Gastrocnemius medialis (tissue), 4 donors: ENCODE data around the gene CCM2. TPM values are rescaled to one million over a fixed set of nuclear protein-coding genes. Genes with fewer than 3 reads are reported as not detected.

Source experiments
- ATAC-seq, 2 donors: fragments of 150-250 bp; one replicate each; pipeline ENCODE4 v1.9.1; 2016
- DNase-seq, 2 donors: peaks; one replicate each; pipeline ENCODE4 v3.0.0-alpha.2; 2019
- H3K27ac ChIP-seq, 4 donors: fragments of 200-600 bp; sonication (generic); 1 replicate in 1 of 4; 2 replicates in 3 of 4; pipeline ENCODE4 v1.5.1; 2016 to 2018; ENCODE audit warnings: mild to moderate bottlenecking in 2 of 4, moderate library complexity in 1 of 4
- H3K27me3 ChIP-seq, 3 donors: fragments of 200-600 bp; sonication (generic) in 2 of 3; 1 replicate in 1 of 3; 2 replicates in 2 of 3; pipeline versions ENCODE4 v1.5.1 to v1.6.0; 2016 to 2019; ENCODE audit warnings: mild to moderate bottlenecking in 1 of 3, moderate library complexity in 1 of 3
- H3K36me3 ChIP-seq, 2 donors: fragments of 200-600 bp; sonication (generic) in 1 of 2; one replicate each; pipeline ENCODE4 v1.5.1; 2017 to 2018
- H3K4me1 ChIP-seq, 2 donors: fragments of 200-600 bp; sonication (generic) in 1 of 2; one replicate each; pipeline ENCODE4 v1.5.1; 2016 to 2017; ENCODE audit warnings: mild to moderate bottlenecking in 2 of 2
- H3K4me3 ChIP-seq, 4 donors: fragments of 200-600 bp; sonication (generic) in 3 of 4; 1 replicate in 1 of 4; 2 replicates in 3 of 4; pipeline ENCODE4 v1.5.1; 2016 to 2019; ENCODE audit warnings: mild to moderate bottlenecking in 2 of 4
- H3K9me3 ChIP-seq, 3 donors: fragments of 200-600 bp; sonication (generic) in 2 of 3; 1 replicate in 1 of 3; 2 replicates in 2 of 3; pipeline ENCODE4 v1.5.1; 2016 to 2019
- POLR2A ChIP-seq, 2 donors: fragments of 450-650 bp; IDR thresholded peaks; one replicate each; pipeline ENCODE4 v1.6.1; 2017; ENCODE audit warnings: antibody characterized with exemption in 2 of 2, mild to moderate bottlenecking in 2 of 2, moderate library complexity in 2 of 2
- in situ Hi-C, 4 donors: fragments of 200-750 bp; cut with MboI; loops; one replicate each; pipeline versions ENCODE4 v1.15.0 to v1.8.0; 2017; ENCODE audit warnings: low sequenced_read_pairs in 4 of 4
- intact Hi-C: fragments of 100-400 bp; cut with DNase I; formaldehyde crosslinking; loops from one replicate; pipeline ENCODE4 v1.15.1; 2023; ENCODE audit warnings: low total_unique reads
- total RNA-seq, 4 donors: library from RNA; depleted of rRNA; stranded (reverse); fragments of >200 nt; gene quantifications; one replicate each; pipeline versions ENCODE4 v1.1.0 to v1.2.3, GENCODE V29; 2016
- TF ChIP-seq, protein P1 (sequence below), 5 experiments: fragments of 450-650 bp in 3 of 5; fragments of 200-600 bp in 2 of 5; sonication (generic) in 2 of 5; IDR thresholded peaks in 4 of 5; conservative IDR thresholded peaks in 1 of 5; 1 replicate in 4 of 5; 2 replicates in 1 of 5; pipeline ENCODE4 v1.5.1; 2016 to 2019; ENCODE audit warnings: antibody characterized with exemption in 5 of 5, mild to moderate bottlenecking in 3 of 5, moderate library complexity in 3 of 5

The CCM2 gene
- total RNA-seq, 4 donors from 2014 or later, result 37.7 to 61.8 (median 47.4) TPM

DNA sequence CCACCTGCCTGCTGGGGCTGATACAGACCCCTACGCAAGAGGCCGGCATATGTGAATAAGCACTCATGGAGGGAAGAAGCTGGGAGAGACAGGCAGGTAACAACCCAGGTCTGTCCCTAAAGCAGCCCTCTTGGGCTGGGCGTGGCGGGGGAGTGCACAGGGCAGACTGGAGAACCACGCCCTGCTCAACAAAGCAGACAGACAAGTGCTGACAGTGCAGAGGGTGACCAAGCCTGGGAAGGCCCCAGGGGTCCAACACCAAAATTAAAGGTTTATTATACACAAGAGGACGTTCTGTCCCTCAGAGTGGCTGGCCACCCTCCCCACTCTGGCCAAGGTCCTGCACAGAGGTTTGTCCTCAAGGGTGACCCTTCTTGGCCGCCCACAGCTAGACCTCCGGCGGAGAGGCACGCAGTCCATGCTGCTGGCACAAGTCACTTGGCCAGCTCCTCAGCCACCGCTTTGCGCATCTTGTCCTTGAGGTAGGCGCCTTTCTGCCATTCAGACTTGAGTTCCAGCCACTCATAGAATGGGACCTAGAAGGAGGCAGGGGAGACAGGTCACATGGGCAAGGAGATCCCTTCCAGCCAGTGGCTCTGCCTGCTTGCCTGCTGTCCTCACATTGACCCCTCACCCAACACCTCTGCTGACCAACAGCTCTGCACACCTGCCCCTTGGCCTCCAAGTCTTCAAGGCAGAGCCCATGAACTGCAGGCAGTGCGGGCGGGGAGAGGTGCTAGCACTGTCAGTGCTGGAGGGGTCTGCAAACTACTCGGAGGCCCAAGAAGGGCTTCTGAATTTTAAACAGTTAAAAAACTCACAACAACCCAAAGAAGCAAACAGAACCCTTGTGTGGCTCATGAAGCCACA lies 100.1 kb downstream of the CCM2 start:
- Histone ChIP-seq H3K9me3 (no peaks in the 10 kb centered on the region), H3K27ac (peak overlapping the region in 1 of 4 donors; percentile 16), H3K36me3 (peaks cover 5 to 71% of the 10 kb centered on the region in 2 donors), H3K27me3 (no peaks in the 10 kb centered on the region), H3K4me3 (no peak overlapping the region), H3K4me1 (no peaks in the 10 kb centered on the region)
- intact Hi-C loops (no loop called here), in situ Hi-C loops (loop anchor here (10.0 to 25.0 kb wide), 2 partner anchors 105 to 513 kb away; partner anchors contain the start of gene TMED4 (in 4 of the 4))
- DNase-seq (no peak), ATAC-seq (no peak)
- TF ChIP-seq POLR2A (IDR thresholded peaks at IDR 0.05), result no peak
- TF ChIP-seq, protein P1, sequence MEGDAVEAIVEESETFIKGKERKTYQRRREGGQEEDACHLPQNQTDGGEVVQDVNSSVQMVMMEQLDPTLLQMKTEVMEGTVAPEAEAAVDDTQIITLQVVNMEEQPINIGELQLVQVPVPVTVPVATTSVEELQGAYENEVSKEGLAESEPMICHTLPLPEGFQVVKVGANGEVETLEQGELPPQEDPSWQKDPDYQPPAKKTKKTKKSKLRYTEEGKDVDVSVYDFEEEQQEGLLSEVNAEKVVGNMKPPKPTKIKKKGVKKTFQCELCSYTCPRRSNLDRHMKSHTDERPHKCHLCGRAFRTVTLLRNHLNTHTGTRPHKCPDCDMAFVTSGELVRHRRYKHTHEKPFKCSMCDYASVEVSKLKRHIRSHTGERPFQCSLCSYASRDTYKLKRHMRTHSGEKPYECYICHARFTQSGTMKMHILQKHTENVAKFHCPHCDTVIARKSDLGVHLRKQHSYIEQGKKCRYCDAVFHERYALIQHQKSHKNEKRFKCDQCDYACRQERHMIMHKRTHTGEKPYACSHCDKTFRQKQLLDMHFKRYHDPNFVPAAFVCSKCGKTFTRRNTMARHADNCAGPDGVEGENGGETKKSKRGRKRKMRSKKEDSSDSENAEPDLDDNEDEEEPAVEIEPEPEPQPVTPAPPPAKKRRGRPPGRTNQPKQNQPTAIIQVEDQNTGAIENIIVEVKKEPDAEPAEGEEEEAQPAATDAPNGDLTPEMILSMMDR (IDR thresholded peaks at IDR 0.05 in 4 of 5, conservative IDR thresholded peaks at IDR 0.05 in 1 of 5), result no peak

DNA sequence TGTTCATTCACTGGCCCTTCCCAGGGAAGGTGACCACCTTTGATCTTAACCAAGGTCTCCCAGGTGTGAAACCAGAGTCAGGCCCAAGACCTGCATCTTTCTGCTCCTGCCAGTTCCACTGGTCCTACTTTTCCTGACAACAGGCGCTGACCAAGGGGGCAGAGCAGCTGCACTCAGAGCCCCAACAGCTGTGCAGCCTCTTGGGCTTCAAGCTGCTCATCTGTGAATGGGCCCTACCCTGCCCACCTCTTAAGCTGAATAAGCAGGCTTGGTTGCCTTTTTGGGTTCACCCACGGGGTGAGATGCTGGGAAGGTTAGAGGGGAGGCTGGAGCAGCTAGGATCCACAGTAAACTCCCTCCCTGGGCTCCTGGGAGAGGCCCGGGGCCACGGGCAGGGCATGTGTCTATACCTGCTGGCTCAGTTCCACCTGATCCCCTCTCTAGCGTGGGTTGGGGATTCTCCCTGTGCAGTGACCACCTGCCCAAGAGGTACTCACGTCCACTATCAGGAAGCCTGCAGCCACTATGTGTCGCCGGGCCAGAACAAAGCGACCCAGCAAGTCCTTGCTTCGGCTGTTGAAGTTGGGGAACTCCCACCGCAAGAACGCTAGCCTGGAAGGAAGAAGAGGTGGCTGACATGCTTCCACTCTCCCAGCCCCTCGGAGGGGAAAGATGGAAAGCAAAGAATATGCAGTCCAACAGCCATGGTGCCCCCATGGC lies 100.9 kb downstream of the CCM2 start:
- Histone ChIP-seq H3K27me3 (no peaks in the 10 kb centered on the region), H3K4me3 (no peak overlapping the region), H3K27ac (no peak overlapping the region), H3K4me1 (peaks cover 0 to 7% of the 10 kb centered on the region in 2 donors), H3K36me3 (peaks cover 5 to 78% of the 10 kb centered on the region in 2 donors), H3K9me3 (no peaks in the 10 kb centered on the region)
- no peak for ATAC-seq
- intact Hi-C loops (no loop called here), in situ Hi-C loops (loop anchor here (10.0 to 25.0 kb wide), 2 partner anchors 106 to 514 kb away; partner anchors contain the start of gene TMED4 (in 4 of the 4))
- TF ChIP-seq, protein P1 (IDR thresholded peaks at IDR 0.05 in 4 of 5, conservative IDR thresholded peaks at IDR 0.05 in 1 of 5), result no peak
- TF ChIP-seq POLR2A (IDR thresholded peaks at IDR 0.05), result no peak
- DNase-seq, result no peak

DNA sequence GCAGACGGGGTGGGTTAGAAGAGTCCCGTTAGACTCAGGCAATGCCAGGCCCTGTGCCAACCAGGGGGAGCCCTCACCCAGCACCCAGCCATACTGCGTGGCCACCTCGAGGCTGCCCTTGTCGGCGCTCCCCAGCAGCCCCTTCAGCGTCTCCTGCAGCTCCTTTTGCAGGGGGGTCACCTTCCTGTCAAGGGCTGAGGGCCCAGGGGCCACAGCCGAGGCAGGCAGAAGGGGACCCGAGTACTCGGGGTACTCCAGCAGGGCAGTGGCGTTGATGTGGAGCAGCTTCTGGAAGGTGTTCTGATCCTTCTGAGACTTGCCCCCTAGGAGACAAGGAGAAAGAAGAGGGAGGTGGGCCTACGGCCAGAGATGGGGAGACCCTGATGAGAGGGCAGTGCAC lies 101.7 kb downstream of the CCM2 start:
- ATAC-seq (no peak), DNase-seq (no peak)
- in situ Hi-C loops (loop anchor here (10.0 to 25.0 kb wide), 2 partner anchors 107 to 514 kb away; partner anchors contain the start of gene TMED4 (in 4 of the 4)), intact Hi-C loops (no loop called here)
- TF ChIP-seq, protein P1 (IDR thresholded peaks at IDR 0.05 in 4 of 5, conservative IDR thresholded peaks at IDR 0.05 in 1 of 5), result no peak
- TF ChIP-seq POLR2A (IDR thresholded peaks at IDR 0.05), result no peak
- Histone ChIP-seq H3K4me1 (peaks cover 1 to 15% of the 10 kb centered on the region in 2 donors), H3K9me3 (no peaks in the 10 kb centered on the region), H3K27ac (no peak overlapping the region), H3K36me3 (peaks cover 5 to 85% of the 10 kb centered on the region in 2 donors), H3K27me3 (no peaks in the 10 kb centered on the region), H3K4me3 (no peak overlapping the region)

DNA sequence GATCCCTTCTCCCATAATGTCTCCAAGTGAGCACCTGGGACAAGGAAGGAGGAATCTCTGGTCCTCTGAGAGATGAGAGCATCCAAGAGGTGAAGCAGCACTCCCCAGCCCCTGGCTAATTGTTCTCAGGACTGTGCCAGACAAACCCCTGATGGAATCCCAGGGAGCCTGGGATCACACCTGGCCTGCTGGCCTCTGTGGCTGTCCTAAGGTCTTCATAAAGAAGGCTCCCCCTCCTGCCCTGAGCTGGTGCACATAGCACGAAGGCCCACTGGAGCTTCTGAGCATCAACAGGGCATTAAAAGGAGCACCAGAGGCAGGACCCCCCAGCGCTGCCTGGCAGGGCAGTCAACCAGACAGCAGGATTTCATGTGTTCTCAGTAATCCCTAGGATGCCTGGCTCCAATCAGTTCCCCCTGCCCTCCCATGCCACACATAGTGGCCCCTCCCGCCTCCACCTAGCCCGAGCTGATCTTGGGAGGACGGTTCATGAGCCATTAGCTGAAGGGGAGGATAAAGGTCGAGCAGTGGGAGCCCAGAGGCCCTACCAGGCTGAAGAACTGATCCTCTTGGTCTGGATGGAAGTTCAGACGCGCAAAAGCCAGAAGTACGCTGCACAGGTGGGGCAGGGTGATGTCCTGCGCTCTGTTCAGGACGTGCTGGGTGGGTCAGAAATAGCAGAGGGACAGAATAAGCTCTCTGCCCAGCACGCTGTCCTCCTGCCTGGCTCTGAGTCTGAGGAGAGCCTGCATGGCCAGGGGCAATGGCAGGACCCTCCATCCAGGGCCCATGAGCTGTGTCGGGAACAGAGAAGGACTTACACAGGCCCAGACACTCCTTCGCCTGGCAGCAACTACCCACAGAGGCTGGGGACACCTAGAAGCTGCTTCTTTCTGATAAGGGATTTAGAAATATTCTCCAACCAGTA lies 103.0 kb downstream of the CCM2 start:
- H3K9me3 ChIP-seq, result no peaks in the 10 kb centered on the region
- intact Hi-C loops (no loop called here), in situ Hi-C loops (loop anchor here (10.0 to 25.0 kb wide), 2 partner anchors 108 to 516 kb away; partner anchors contain the start of gene TMED4 (in 4 of the 4))
- H3K4me3 ChIP-seq, result no peak overlapping the region
- H3K4me1 ChIP-seq, result peaks cover 14 to 25% of the 10 kb centered on the region in 2 donors
- TF ChIP-seq, protein P1 (IDR thresholded peaks at IDR 0.05 in 4 of 5, conservative IDR thresholded peaks at IDR 0.05 in 1 of 5), result no peak
- TF ChIP-seq POLR2A (IDR thresholded peaks at IDR 0.05), result no peak
- no peak for ATAC-seq
- peak overlapping the region; percentile 56 to 76 (median 64) for H3K27ac ChIP-seq
- H3K36me3 ChIP-seq, result peaks cover 5 to 96% of the 10 kb centered on the region in 2 donors
- DNase-seq, result no peak
- H3K27me3 ChIP-seq, result no peaks in the 10 kb centered on the region
